OCI-LY3 (cell line): ENCODE measurements around the gene RLF.

Experiments used
- EZH2phosphoT487 ChIP-seq: fragments of 200-600 bp; shearing (Covaris generic); IDR thresholded peaks from 2 replicates; pipeline ENCODE4 v1.6.1; 2018; ENCODE audit warnings: antibody characterized with exemption, mixed run types, low read depth
- TF ChIP-seq, protein P1 (sequence below): fragments of 200-600, 300-600 bp; sonication (generic); IDR thresholded peaks from 2 replicates; pipeline ENCODE4 v1.5.1; 2014; ENCODE audit warnings: antibody characterized with exemption, low read length, low read depth

DNA sequence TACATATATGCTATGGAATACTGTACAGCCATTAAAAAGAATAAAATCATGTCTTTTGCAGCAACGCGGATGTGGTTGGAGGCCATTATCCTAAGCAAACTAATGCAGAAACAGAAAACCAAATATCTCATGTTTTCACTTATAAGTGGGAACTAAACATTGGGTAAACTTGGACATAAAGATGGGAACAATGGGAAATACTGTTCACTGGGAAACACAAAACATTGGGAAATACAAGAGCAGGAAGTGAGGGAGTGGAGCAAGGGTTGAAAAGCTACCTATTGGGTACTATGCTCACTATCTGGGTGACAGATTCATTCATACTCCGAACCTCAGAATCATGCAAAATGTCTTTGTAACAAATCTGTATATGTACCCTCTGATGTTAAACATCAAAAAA, 46.8 kb upstream of the RLF start:
- TF ChIP-seq, protein P1, sequence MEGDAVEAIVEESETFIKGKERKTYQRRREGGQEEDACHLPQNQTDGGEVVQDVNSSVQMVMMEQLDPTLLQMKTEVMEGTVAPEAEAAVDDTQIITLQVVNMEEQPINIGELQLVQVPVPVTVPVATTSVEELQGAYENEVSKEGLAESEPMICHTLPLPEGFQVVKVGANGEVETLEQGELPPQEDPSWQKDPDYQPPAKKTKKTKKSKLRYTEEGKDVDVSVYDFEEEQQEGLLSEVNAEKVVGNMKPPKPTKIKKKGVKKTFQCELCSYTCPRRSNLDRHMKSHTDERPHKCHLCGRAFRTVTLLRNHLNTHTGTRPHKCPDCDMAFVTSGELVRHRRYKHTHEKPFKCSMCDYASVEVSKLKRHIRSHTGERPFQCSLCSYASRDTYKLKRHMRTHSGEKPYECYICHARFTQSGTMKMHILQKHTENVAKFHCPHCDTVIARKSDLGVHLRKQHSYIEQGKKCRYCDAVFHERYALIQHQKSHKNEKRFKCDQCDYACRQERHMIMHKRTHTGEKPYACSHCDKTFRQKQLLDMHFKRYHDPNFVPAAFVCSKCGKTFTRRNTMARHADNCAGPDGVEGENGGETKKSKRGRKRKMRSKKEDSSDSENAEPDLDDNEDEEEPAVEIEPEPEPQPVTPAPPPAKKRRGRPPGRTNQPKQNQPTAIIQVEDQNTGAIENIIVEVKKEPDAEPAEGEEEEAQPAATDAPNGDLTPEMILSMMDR = no peak
- no peak for TF ChIP-seq EZH2phosphoT487
